ENCODE results near the gene TYMS.

TYMS gene

GRCh38 chr18:713135-713490 lies 55.7 kb downstream of the TYMS start:
- TF ChIP-seq ZNF565 (CRISPR knock-in tag; conservative IDR thresholded peaks at IDR 0.05; ENCODE audit: low read depth), result no peak
- TF ChIP-seq ARNTL (CRISPR knock-in tag; IDR thresholded peaks at IDR 0.05; ENCODE audit: borderline replicate concordance, low read depth), result no peak
- no peak for TF ChIP-seq OSR1 (CRISPR knock-in tag; IDR thresholded peaks at IDR 0.05)
- no peak for ATAC-seq

- ATAC-seq, result no peak
- no peak for TF ChIP-seq SNAI2 (CRISPR knock-in tag; IDR thresholded peaks at IDR 0.05)
- TF ChIP-seq CREB5 (CRISPR knock-in tag; IDR thresholded peaks at IDR 0.05; ENCODE audit: low read depth), result no peak
- TF ChIP-seq BACH2 (CRISPR knock-in tag; IDR thresholded peaks at IDR 0.05; ENCODE audit: borderline replicate concordance), result no peak
- TF ChIP-seq, protein P1, sequence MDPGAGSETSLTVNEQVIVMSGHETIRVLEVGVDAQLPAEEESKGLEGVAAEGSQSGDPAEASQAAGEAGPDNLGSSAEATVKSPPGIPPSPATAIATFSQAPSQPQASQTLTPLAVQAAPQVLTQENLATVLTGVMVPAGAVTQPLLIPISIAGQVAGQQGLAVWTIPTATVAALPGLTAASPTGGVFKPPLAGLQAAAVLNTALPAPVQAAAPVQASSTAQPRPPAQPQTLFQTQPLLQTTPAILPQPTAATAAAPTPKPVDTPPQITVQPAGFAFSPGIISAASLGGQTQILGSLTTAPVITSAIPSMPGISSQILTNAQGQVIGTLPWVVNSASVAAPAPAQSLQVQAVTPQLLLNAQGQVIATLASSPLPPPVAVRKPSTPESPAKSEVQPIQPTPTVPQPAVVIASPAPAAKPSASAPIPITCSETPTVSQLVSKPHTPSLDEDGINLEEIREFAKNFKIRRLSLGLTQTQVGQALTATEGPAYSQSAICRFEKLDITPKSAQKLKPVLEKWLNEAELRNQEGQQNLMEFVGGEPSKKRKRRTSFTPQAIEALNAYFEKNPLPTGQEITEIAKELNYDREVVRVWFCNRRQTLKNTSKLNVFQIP (CRISPR knock-in tag; IDR thresholded peaks at IDR 0.05; ENCODE audit: borderline replicate concordance, low read depth), result no peak
- no peak for TF ChIP-seq PATZ1 (CRISPR knock-in tag; IDR thresholded peaks at IDR 0.05; ENCODE audit: borderline replicate concordance)
- no peak for TF ChIP-seq ESRRG (CRISPR knock-in tag; IDR thresholded peaks at IDR 0.05)
- TF ChIP-seq ZNF8 (CRISPR knock-in tag; IDR thresholded peaks at IDR 0.05), result no peak
- no peak for TF ChIP-seq ZNF70 (CRISPR knock-in tag; IDR thresholded peaks at IDR 0.05)
- no peak for TF ChIP-seq ISL1 (CRISPR knock-in tag; IDR thresholded peaks at IDR 0.05)
Measured at GRCh38 chr18:715626-716025, 58.2 kb downstream of the TYMS start.

- no peak for TF ChIP-seq ZFP30 (CRISPR knock-in tag; IDR thresholded peaks at IDR 0.05)
- no peak for ATAC-seq
Measured at GRCh38 chr18:717003-717402, 59.5 kb downstream of the TYMS start.
